ENCODE results near the gene ARHGAP10.
"Not testable (repeated sequence)": the region's sequence is repeated elsewhere in the genome, so short reads cannot be mapped to it uniquely, and the experiment has no call there.

DNA sequence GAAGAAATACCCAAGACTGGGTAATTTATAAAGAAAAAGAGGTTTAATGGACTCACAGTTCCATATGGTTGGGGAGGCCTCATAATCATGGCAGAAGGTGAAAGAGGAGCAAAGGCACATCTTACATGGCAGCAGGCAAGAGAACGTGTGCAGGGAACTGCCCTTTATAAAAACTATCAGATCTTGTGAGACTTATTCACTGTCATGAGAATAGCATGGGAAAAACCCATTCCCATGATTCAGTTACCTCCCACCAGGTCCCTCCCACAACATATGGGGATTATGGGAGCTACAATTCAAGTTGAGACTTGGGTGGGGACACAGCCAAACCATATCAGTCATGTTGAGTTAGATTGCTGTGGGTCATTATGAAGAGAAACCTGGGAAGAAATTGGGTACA is 153.3 kb downstream of the ARHGAP10 start:
- TF ChIP-seq POLR2A (IDR thresholded peaks at IDR 0.05), result not testable (repeated sequence)
- TF ChIP-seq, protein P1, sequence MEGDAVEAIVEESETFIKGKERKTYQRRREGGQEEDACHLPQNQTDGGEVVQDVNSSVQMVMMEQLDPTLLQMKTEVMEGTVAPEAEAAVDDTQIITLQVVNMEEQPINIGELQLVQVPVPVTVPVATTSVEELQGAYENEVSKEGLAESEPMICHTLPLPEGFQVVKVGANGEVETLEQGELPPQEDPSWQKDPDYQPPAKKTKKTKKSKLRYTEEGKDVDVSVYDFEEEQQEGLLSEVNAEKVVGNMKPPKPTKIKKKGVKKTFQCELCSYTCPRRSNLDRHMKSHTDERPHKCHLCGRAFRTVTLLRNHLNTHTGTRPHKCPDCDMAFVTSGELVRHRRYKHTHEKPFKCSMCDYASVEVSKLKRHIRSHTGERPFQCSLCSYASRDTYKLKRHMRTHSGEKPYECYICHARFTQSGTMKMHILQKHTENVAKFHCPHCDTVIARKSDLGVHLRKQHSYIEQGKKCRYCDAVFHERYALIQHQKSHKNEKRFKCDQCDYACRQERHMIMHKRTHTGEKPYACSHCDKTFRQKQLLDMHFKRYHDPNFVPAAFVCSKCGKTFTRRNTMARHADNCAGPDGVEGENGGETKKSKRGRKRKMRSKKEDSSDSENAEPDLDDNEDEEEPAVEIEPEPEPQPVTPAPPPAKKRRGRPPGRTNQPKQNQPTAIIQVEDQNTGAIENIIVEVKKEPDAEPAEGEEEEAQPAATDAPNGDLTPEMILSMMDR (IDR thresholded peaks at IDR 0.05), result not testable (repeated sequence)

All from right lobe of liver (tissue), 4 donors.